Erythroblast (primary cell): ENCODE results near the gene VARS2.

Experiments used
- GATA1 ChIP-seq: IDR thresholded peaks from 2 replicates; pipeline ENCODE4 v1.6.1; 2011; ENCODE audit warnings: low read depth, mild to moderate bottlenecking, control low read depth, low read length, moderate library complexity
- POLR2A ChIP-seq: IDR thresholded peaks from 2 replicates; pipeline ENCODE4 v1.6.1; 2011; ENCODE audit warnings: mild to moderate bottlenecking, low read length

GRCh38 chr6:30908700-30909099 is 5.3 kb upstream of the VARS2 start:
- TF ChIP-seq POLR2A (no peak), GATA1 (no peak)
